Central memory CD8-positive, alpha-beta T cell (primary cell): ENCODE data around the gene MAOA.

Source experiments
- ATAC-seq: fragments of 150-1000 bp; cut with Tn5 transposase; replicated peaks from 2 replicates; pipeline ENCODE4 v1.10.0; 2022; ENCODE audit warnings: mild to moderate bottlenecking, moderate FRiP score, moderate number of reproducible peaks; ENCODE audit not compliant: poor library complexity, severe bottlenecking; ENCODE audit errors: extremely low read depth
- DNase-seq, 2 donors: peaks; one replicate each; pipeline ENCODE4 v3.0.0; 2021; ENCODE audit warnings: low spot score in 2 of 2
- H3K27ac Mint-ChIP-seq: one replicate; pipeline ENCODE4 v1.8.0; 2022; ENCODE audit warnings: low read depth, mild to moderate bottlenecking, moderate library complexity, mixed read lengths
- H3K27me3 Mint-ChIP-seq: one replicate; pipeline ENCODE4 v1.8.0; 2022; ENCODE audit warnings: mixed read lengths
- H3K36me3 Mint-ChIP-seq: one replicate; pipeline ENCODE4 v1.8.0; 2022; ENCODE audit warnings: mild to moderate bottlenecking, moderate library complexity, mixed read lengths; ENCODE audit not compliant: insufficient read depth
- H3K4me1 Mint-ChIP-seq: one replicate; pipeline ENCODE4 v1.8.0; 2022; ENCODE audit warnings: mixed read lengths
- H3K4me3 Mint-ChIP-seq: one replicate; pipeline ENCODE4 v1.8.0; 2022; ENCODE audit warnings: mild to moderate bottlenecking, moderate library complexity, mixed read lengths
- H3K9me3 Mint-ChIP-seq: one replicate; pipeline ENCODE4 v1.8.0; 2022; ENCODE audit warnings: mixed read lengths

The MAOA gene

GRCh38 chrX:43643201-43643600 lies 12.9 kb upstream of the MAOA start:
- Mint-ChIP-seq H3K4me3 (no peak overlapping the region), H3K27ac (no peak overlapping the region), H3K9me3 (no peaks in the 10 kb centered on the region), H3K27me3 (peaks cover 3% of the 10 kb centered on the region), H3K4me1 (no peaks in the 10 kb centered on the region), H3K36me3 (no peaks in the 10 kb centered on the region)
- no peak for ATAC-seq
- no peak for DNase-seq

- no peaks in the 10 kb centered on the region for H3K4me1 Mint-ChIP-seq
- no peak overlapping the region for H3K27ac Mint-ChIP-seq
- ATAC-seq, result no peak
- no peaks in the 10 kb centered on the region for H3K36me3 Mint-ChIP-seq
- no peak overlapping the region for H3K4me3 Mint-ChIP-seq
- no peaks in the 10 kb centered on the region for H3K9me3 Mint-ChIP-seq
- H3K27me3 Mint-ChIP-seq, result no peaks in the 10 kb centered on the region
- no peak for DNase-seq
These were observed 12.4 kb upstream of the MAOA start for GRCh38 chrX:43643662-43644061.

GRCh38 chrX:43644124-43644701 lies 11.9 kb upstream of the MAOA start:
- H3K27me3 Mint-ChIP-seq, result no peaks in the 10 kb centered on the region
- no peak overlapping the region for H3K4me3 Mint-ChIP-seq
- no peaks in the 10 kb centered on the region for H3K36me3 Mint-ChIP-seq
- no peak overlapping the region for H3K27ac Mint-ChIP-seq
- DNase-seq (no peak), ATAC-seq (no peak)
- no peaks in the 10 kb centered on the region for H3K9me3 Mint-ChIP-seq
- no peaks in the 10 kb centered on the region for H3K4me1 Mint-ChIP-seq

- no peak overlapping the region for H3K4me3 Mint-ChIP-seq
- no peak for ATAC-seq
- no peaks in the 10 kb centered on the region for H3K4me1 Mint-ChIP-seq
- no peaks in the 10 kb centered on the region for H3K27me3 Mint-ChIP-seq
- no peaks in the 10 kb centered on the region for H3K9me3 Mint-ChIP-seq
- no peak overlapping the region for H3K27ac Mint-ChIP-seq
- H3K36me3 Mint-ChIP-seq, result no peaks in the 10 kb centered on the region
- no peak for DNase-seq
These were observed 9.3 kb upstream of the MAOA start for GRCh38 chrX:43646800-43647199.

- H3K9me3 Mint-ChIP-seq, result no peaks in the 10 kb centered on the region
- no peaks in the 10 kb centered on the region for H3K27me3 Mint-ChIP-seq
- ATAC-seq, result peak; percentile 92
- peaks cover 5% of the 10 kb centered on the region for H3K36me3 Mint-ChIP-seq
- DNase-seq, result peak; percentile 77 to 83
- peak overlapping the region; percentile 98 for H3K27ac Mint-ChIP-seq
- peaks cover 10% of the 10 kb centered on the region for H3K4me1 Mint-ChIP-seq
- H3K4me3 Mint-ChIP-seq, result peak overlapping the region; percentile 90
These were observed 1.5 kb upstream of the MAOA start for GRCh38 chrX:43654431-43655150.

GRCh38 chrX:43655151-43656004 lies 721 bp upstream of the MAOA start:
- Mint-ChIP-seq H3K9me3 (no peaks in the 10 kb centered on the region), H3K27me3 (no peaks in the 10 kb centered on the region), H3K36me3 (peaks cover 5% of the 10 kb centered on the region), H3K4me1 (peaks cover 10% of the 10 kb centered on the region), H3K4me3 (peak overlapping the region; percentile 90), H3K27ac (peak overlapping the region; percentile 98)
- DNase-seq (peak in 1 of 2 donors; percentile 16), ATAC-seq (peak; percentile 39)

GRCh38 chrX:43657671-43658070 lies 1.6 kb downstream of the MAOA start:
- Mint-ChIP-seq H3K36me3 (peaks cover 5% of the 10 kb centered on the region), H3K4me3 (no peak overlapping the region), H3K9me3 (no peaks in the 10 kb centered on the region), H3K27me3 (no peaks in the 10 kb centered on the region), H3K27ac (no peak overlapping the region), H3K4me1 (peaks cover 10% of the 10 kb centered on the region)
- DNase-seq, result no peak
- no peak for ATAC-seq

- H3K4me1 Mint-ChIP-seq, result no peaks in the 10 kb centered on the region
- H3K36me3 Mint-ChIP-seq, result peaks cover 1% of the 10 kb centered on the region
- H3K4me3 Mint-ChIP-seq, result no peak overlapping the region
- no peaks in the 10 kb centered on the region for H3K9me3 Mint-ChIP-seq
- no peak for DNase-seq
- no peak for ATAC-seq
- H3K27ac Mint-ChIP-seq, result no peak overlapping the region
- no peaks in the 10 kb centered on the region for H3K27me3 Mint-ChIP-seq
These were observed 5.6 kb downstream of the MAOA start for GRCh38 chrX:43661521-43662240.

- H3K4me1 Mint-ChIP-seq, result no peaks in the 10 kb centered on the region
- H3K4me3 Mint-ChIP-seq, result no peak overlapping the region
- no peaks in the 10 kb centered on the region for H3K27me3 Mint-ChIP-seq
- H3K9me3 Mint-ChIP-seq, result no peaks in the 10 kb centered on the region
- no peak overlapping the region for H3K27ac Mint-ChIP-seq
- ATAC-seq (no peak), DNase-seq (no peak)
- peaks cover 1% of the 10 kb centered on the region for H3K36me3 Mint-ChIP-seq
These were observed 7.1 kb downstream of the MAOA start for GRCh38 chrX:43663173-43663572.

- Mint-ChIP-seq H3K36me3 (peaks cover 1% of the 10 kb centered on the region), H3K27ac (no peak overlapping the region), H3K27me3 (no peaks in the 10 kb centered on the region), H3K4me1 (no peaks in the 10 kb centered on the region), H3K9me3 (no peaks in the 10 kb centered on the region), H3K4me3 (no peak overlapping the region)
- no peak for ATAC-seq
- no peak for DNase-seq
These were observed 8.2 kb downstream of the MAOA start for GRCh38 chrX:43664258-43664657.

GRCh38 chrX:43664708-43665107 lies 8.6 kb downstream of the MAOA start:
- Mint-ChIP-seq H3K4me3 (no peak overlapping the region), H3K27me3 (no peaks in the 10 kb centered on the region), H3K9me3 (no peaks in the 10 kb centered on the region), H3K27ac (no peak overlapping the region), H3K36me3 (peaks cover 1% of the 10 kb centered on the region), H3K4me1 (no peaks in the 10 kb centered on the region)
- ATAC-seq (no peak), DNase-seq (no peak)

GRCh38 chrX:43666311-43666912 lies 10.3 kb downstream of the MAOA start:
- Mint-ChIP-seq H3K27me3 (no peaks in the 10 kb centered on the region), H3K27ac (no peak overlapping the region)
- ATAC-seq, result no peak

More at GRCh38 chrX:43666311-43666912, 10.3 kb downstream of the MAOA start:
- no peak overlapping the region for H3K4me3 Mint-ChIP-seq
- DNase-seq, result no peak
- H3K4me1 Mint-ChIP-seq, result no peaks in the 10 kb centered on the region
- H3K36me3 Mint-ChIP-seq, result peaks cover 1% of the 10 kb centered on the region
- no peaks in the 10 kb centered on the region for H3K9me3 Mint-ChIP-seq
